Peyer's patch (tissue), 4 donors: ENCODE data around the gene TPSD1.

Experiments
- CTCF ChIP-seq, 6 experiments: fragments of 450-650 bp in 4 of 6; fragments of 200-600 bp in 2 of 6; sonication (generic) in 1 of 6; IDR thresholded peaks; one replicate each; pipeline ENCODE4 v1.5.1; 2017 to 2019; ENCODE audit warnings: antibody characterized with exemption in 6 of 6, mild to moderate bottlenecking in 3 of 6, moderate library complexity in 1 of 6
- POLR2A ChIP-seq, 2 donors: fragments of 450-650 bp; IDR thresholded peaks; one replicate each; pipeline ENCODE4 v1.5.1; 2017; ENCODE audit warnings: antibody characterized with exemption in 2 of 2, mild to moderate bottlenecking in 2 of 2, moderate library complexity in 2 of 2

GRCh38 chr16:1280783-1281182, 24.9 kb downstream of the TPSD1 start:
- no peak for TF ChIP-seq CTCF (IDR thresholded peaks at IDR 0.05)
- TF ChIP-seq POLR2A (IDR thresholded peaks at IDR 0.05): no peak
